ENCODE data around the gene FAM120C.

FAM120C gene

GRCh38 chrX:54177306-54177705 is 5.7 kb downstream of the FAM120C start:
- no peak for DNase-seq (ENCODE audit: low spot score)
- Histone ChIP-seq H3K4me1 (ENCODE audit: insufficient read depth, poor library complexity, severe bottlenecking) (peaks cover 34% of the 10 kb centered on the region), H3K27me3 (ENCODE audit: insufficient read depth, poor library complexity, severe bottlenecking) (no peaks in the 10 kb centered on the region), H3K9me3 (ENCODE audit: severe bottlenecking) (no peaks in the 10 kb centered on the region), H3K27ac (ENCODE audit: poor library complexity, severe bottlenecking) (peak overlapping the region; percentile 80), H3K4me3 (ENCODE audit: severe bottlenecking) (no peak overlapping the region), H3K36me3 (ENCODE audit: low read depth) (peaks cover 10% of the 10 kb centered on the region)
- ATAC-seq (ENCODE audit: low read depth), result no peak
- TF ChIP-seq, protein P1, sequence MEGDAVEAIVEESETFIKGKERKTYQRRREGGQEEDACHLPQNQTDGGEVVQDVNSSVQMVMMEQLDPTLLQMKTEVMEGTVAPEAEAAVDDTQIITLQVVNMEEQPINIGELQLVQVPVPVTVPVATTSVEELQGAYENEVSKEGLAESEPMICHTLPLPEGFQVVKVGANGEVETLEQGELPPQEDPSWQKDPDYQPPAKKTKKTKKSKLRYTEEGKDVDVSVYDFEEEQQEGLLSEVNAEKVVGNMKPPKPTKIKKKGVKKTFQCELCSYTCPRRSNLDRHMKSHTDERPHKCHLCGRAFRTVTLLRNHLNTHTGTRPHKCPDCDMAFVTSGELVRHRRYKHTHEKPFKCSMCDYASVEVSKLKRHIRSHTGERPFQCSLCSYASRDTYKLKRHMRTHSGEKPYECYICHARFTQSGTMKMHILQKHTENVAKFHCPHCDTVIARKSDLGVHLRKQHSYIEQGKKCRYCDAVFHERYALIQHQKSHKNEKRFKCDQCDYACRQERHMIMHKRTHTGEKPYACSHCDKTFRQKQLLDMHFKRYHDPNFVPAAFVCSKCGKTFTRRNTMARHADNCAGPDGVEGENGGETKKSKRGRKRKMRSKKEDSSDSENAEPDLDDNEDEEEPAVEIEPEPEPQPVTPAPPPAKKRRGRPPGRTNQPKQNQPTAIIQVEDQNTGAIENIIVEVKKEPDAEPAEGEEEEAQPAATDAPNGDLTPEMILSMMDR (IDR thresholded peaks at IDR 0.05; ENCODE audit: poor library complexity, severe bottlenecking), result no peak

DNA sequence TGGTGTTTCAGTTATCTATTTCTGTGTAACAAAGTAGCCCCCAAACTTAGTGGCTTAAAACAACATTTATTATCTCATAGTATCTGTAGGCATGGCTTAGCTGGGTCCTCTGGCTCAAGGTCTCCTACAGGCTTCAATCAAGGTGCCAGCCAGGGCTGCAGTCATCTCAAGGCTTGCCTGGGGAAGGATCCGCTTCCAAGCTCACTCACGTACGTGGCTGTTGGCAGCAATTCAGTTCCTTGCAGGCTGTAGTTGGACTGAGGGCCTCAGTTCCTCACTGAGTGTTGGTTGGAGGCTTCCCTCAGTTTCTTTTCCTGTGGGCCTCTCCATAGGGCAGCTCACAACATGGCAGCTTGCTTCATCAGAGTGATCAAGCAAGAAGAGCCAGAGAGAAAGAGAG is 9.3 kb downstream of the FAM120C start:
- DNase-seq (ENCODE audit: low spot score) (no peak), ATAC-seq (ENCODE audit: low read depth) (no peak)
- Histone ChIP-seq H3K4me3 (ENCODE audit: severe bottlenecking) (no peak overlapping the region), H3K4me1 (ENCODE audit: insufficient read depth, poor library complexity, severe bottlenecking) (peaks cover 24% of the 10 kb centered on the region), H3K27ac (ENCODE audit: poor library complexity, severe bottlenecking) (no peak overlapping the region), H3K27me3 (ENCODE audit: insufficient read depth, poor library complexity, severe bottlenecking) (no peaks in the 10 kb centered on the region), H3K9me3 (ENCODE audit: severe bottlenecking) (no peaks in the 10 kb centered on the region), H3K36me3 (ENCODE audit: low read depth) (peaks cover 13% of the 10 kb centered on the region)
- TF ChIP-seq, protein P1 (IDR thresholded peaks at IDR 0.05; ENCODE audit: poor library complexity, severe bottlenecking), result no peak

GRCh38 chrX:54172455-54172854 is 10.6 kb downstream of the FAM120C start:
- H3K27ac ChIP-seq (ENCODE audit: poor library complexity, severe bottlenecking), result no peak overlapping the region

DNA sequence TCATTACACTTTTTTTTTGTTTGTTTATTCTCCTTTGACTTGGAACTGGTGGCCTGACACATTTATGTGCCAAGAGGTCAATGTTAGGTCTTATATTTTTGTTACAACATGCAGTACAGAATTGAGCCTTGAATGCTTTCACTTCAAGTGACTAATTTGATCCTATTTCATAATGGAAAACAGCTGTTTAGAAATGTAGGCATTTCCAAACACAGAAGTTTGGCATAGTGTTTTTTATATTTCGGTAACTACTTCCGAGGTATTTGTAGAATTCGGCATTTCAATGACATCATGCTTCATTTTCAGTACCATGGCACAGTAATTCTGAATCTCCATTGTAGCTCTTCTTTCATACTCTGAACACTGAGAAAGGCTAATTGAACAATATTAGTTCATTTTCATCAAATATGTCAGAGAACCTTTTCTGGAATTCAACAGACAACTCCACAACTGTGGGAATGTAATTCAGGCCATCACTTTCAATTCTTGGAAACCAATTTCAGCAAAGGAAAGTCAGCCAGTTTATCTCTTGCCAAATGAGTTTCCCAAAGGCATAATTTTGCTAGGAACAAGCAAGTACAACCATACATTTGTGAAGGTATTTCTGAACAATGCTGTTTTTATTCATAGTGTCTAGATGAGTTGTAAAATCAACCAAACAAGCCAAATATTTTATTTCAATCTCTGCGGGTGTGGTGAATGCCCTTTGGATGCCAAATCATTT is 11.4 kb downstream of the FAM120C start:
- peaks cover 13% of the 10 kb centered on the region for H3K36me3 ChIP-seq (ENCODE audit: low read depth)
- ATAC-seq (ENCODE audit: low read depth) (no peak), DNase-seq (ENCODE audit: low spot score) (no peak)
- peaks cover 10% of the 10 kb centered on the region for H3K4me1 ChIP-seq (ENCODE audit: insufficient read depth, poor library complexity, severe bottlenecking)
- H3K9me3 ChIP-seq (ENCODE audit: severe bottlenecking), result no peaks in the 10 kb centered on the region
- H3K27me3 ChIP-seq (ENCODE audit: insufficient read depth, poor library complexity, severe bottlenecking), result no peaks in the 10 kb centered on the region
- no peak overlapping the region for H3K27ac ChIP-seq (ENCODE audit: poor library complexity, severe bottlenecking)
- TF ChIP-seq, protein P1 (IDR thresholded peaks at IDR 0.05; ENCODE audit: poor library complexity, severe bottlenecking), result no peak
- H3K4me3 ChIP-seq (ENCODE audit: severe bottlenecking), result no peak overlapping the region

More at GRCh38 chrX:54172455-54172854, 10.6 kb downstream of the FAM120C start:
- H3K27me3 ChIP-seq (ENCODE audit: insufficient read depth, poor library complexity, severe bottlenecking), result no peaks in the 10 kb centered on the region
- no peak for DNase-seq (ENCODE audit: low spot score)
- ATAC-seq (ENCODE audit: low read depth), result peak; percentile 67
- no peaks in the 10 kb centered on the region for H3K9me3 ChIP-seq (ENCODE audit: severe bottlenecking)
- H3K4me3 ChIP-seq (ENCODE audit: severe bottlenecking), result no peak overlapping the region
- TF ChIP-seq, protein P1 (IDR thresholded peaks at IDR 0.05; ENCODE audit: poor library complexity, severe bottlenecking), result no peak
- H3K36me3 ChIP-seq (ENCODE audit: low read depth), result peaks cover 13% of the 10 kb centered on the region
- peaks cover 13% of the 10 kb centered on the region for H3K4me1 ChIP-seq (ENCODE audit: insufficient read depth, poor library complexity, severe bottlenecking)

GRCh38 chrX:54171091-54171490 is 12.0 kb downstream of the FAM120C start:
- Histone ChIP-seq H3K27ac (ENCODE audit: poor library complexity, severe bottlenecking) (no peak overlapping the region), H3K4me1 (ENCODE audit: insufficient read depth, poor library complexity, severe bottlenecking) (peaks cover 10% of the 10 kb centered on the region)
- ATAC-seq (ENCODE audit: low read depth), result no peak

More at GRCh38 chrX:54171091-54171490, 12.0 kb downstream of the FAM120C start:
- TF ChIP-seq, protein P1 (IDR thresholded peaks at IDR 0.05; ENCODE audit: poor library complexity, severe bottlenecking), result no peak
- Histone ChIP-seq H3K36me3 (ENCODE audit: low read depth) (peaks cover 13% of the 10 kb centered on the region), H3K4me3 (ENCODE audit: severe bottlenecking) (no peak overlapping the region), H3K27me3 (ENCODE audit: insufficient read depth, poor library complexity, severe bottlenecking) (no peaks in the 10 kb centered on the region), H3K9me3 (ENCODE audit: severe bottlenecking) (no peaks in the 10 kb centered on the region)
- no peak for DNase-seq (ENCODE audit: low spot score)

Measured in RWPE2 (cell line).